H1 (cell line): ENCODE measurements around the gene PTPN13. TPM values are rescaled to one million over a fixed set of nuclear protein-coding genes. Genes with fewer than 3 reads are reported as not detected.
"Not testable (repeated sequence)": the region's sequence is repeated elsewhere in the genome, so short reads cannot be mapped to it uniquely, and the experiment has no call there.

Experiments
- CTCF ChIA-PET: fragments of 300-600 bp; sonication (Branson Sonifier 250); formaldehyde crosslinking; loops from one replicate; lab custom pipeline; 2021; ENCODE audit not compliant: partially characterized antibody; lab: Charles Lee
- POLR2A ChIA-PET: fragments of 300-600 bp; sonication (Branson Sonifier 250); formaldehyde crosslinking; loops from one replicate; lab custom pipeline; 2021; ENCODE audit warnings: inconsistent platforms; ENCODE audit not compliant: partially characterized antibody; lab: Charles Lee
- DNase-seq, 2 experiments: peaks; one replicate each; pipeline versions ENCODE4 v3.0.0 to v3.0.0-alpha.2; 2010 to 2022; ENCODE audit warnings: low spot score in 2 of 2, low read depth in 1 of 2, mixed read lengths in 1 of 2
- FAIRE-seq: peaks from 2 replicates; lab custom pipeline; 2011; peaks lifted over from hg19 to GRCh38; lab: Jason Lieb, UNC
- H2AFZ ChIP-seq: 2 replicates; pipeline ENCODE4 v1.8.1; 2012; ENCODE audit warnings: low read length, inconsistent platforms
- H2AK5ac ChIP-seq: 2 replicates; pipeline ENCODE4 v1.6.1; 2013; ENCODE audit warnings: low read depth, low read length
- H2BK120ac ChIP-seq: replicated peaks from 2 replicates; pipeline ENCODE3; 2013; ENCODE audit warnings: low read depth, low read length, inconsistent platforms
- H2BK12ac ChIP-seq: 2 replicates; pipeline ENCODE4 v1.6.1; 2013; ENCODE audit warnings: low read depth, low read length
- H2BK15ac ChIP-seq: 2 replicates; pipeline ENCODE4 v1.6.1; 2013; ENCODE audit warnings: low read length
- H2BK20ac ChIP-seq: 2 replicates; pipeline ENCODE4 v1.6.1; 2013; ENCODE audit warnings: low read length
- H2BK5ac ChIP-seq: 2 replicates; pipeline ENCODE4 v1.6.1; 2013; ENCODE audit warnings: low read depth, low read length
- H3K14ac ChIP-seq: 2 replicates; pipeline ENCODE4 v1.6.1; 2013; ENCODE audit warnings: inconsistent platforms; ENCODE audit not compliant: insufficient read length
- H3K18ac ChIP-seq: 2 replicates; pipeline ENCODE4 v1.6.1; 2013; ENCODE audit warnings: low read length; ENCODE audit errors: extremely low read depth
- H3K23ac ChIP-seq: 2 replicates; pipeline ENCODE4 v1.6.1; 2013; ENCODE audit warnings: inconsistent platforms; ENCODE audit not compliant: insufficient read length
- H3K23me2 ChIP-seq: 2 replicates; pipeline ENCODE4 v1.6.1; 2013; ENCODE audit warnings: low read depth, low read length
- H3K27ac ChIP-seq: 2 replicates; pipeline ENCODE4 v1.6.1; 2011; ENCODE audit warnings: low read depth, low read length, inconsistent platforms
- H3K27me3 ChIP-seq, 4 experiments: replicated peaks in 1 of 4; 1 replicate in 1 of 4; 2 replicates in 3 of 4; pipeline versions ENCODE4 v1.6.1 to v1.8.1; 2011 to 2013; ENCODE audit warnings: low read length in 3 of 4, mild to moderate bottlenecking in 3 of 4, inconsistent platforms in 2 of 4, mixed read lengths in 2 of 4, moderate library complexity in 1 of 4; ENCODE audit not compliant: control insufficient read depth in 3 of 4, insufficient read depth in 3 of 4; ENCODE audit errors: extremely low read depth in 1 of 4
- H3K36me3 ChIP-seq, 4 experiments: 2 replicates each; pipeline versions ENCODE4 v1.6.1 to v1.8.1; 2011 to 2013; ENCODE audit warnings: mild to moderate bottlenecking in 4 of 4, low read length in 3 of 4, moderate library complexity in 2 of 4, control low read depth in 1 of 4, inconsistent platforms in 1 of 4; ENCODE audit not compliant: insufficient read depth in 4 of 4, control insufficient read depth in 2 of 4
- H3K4ac ChIP-seq: replicated peaks from 2 replicates; pipeline ENCODE3; 2013; ENCODE audit warnings: low read length, low read depth, mixed read lengths, inconsistent platforms; ENCODE audit not compliant: insufficient read length
- H3K4me1 ChIP-seq, 4 experiments: replicated peaks in 1 of 4; 1 replicate in 1 of 4; 2 replicates in 3 of 4; pipeline versions ENCODE4 v1.6.1 to v1.8.1; 2011 to 2013; ENCODE audit warnings: low read length in 3 of 4, inconsistent platforms in 2 of 4, mixed read lengths in 1 of 4; ENCODE audit not compliant: insufficient read depth in 4 of 4, control insufficient read depth in 3 of 4
- H3K4me2 ChIP-seq, 2 experiments: 2 replicates each; pipeline versions ENCODE4 v1.6.1 to v1.8.1; 2011 to 2013; ENCODE audit warnings: low read depth in 2 of 2, low read length in 2 of 2, control low read depth in 1 of 2, inconsistent platforms in 1 of 2, mild to moderate bottlenecking in 1 of 2; ENCODE audit not compliant: insufficient read depth in 1 of 2
- H3K4me3 ChIP-seq, 4 experiments: fragments of 200-600, 300-600 bp in 1 of 4; sonication (generic), shearing (Covaris generic), sonication (Bioruptor Twin) in 1 of 4; 2 replicates each; pipeline versions ENCODE4 v1.5.1 to v1.8.1; 2011 to 2016; ENCODE audit warnings: low read length in 4 of 4, low read depth in 3 of 4, control low read depth in 2 of 4, inconsistent platforms in 2 of 4, mild to moderate bottlenecking in 2 of 4, mixed read lengths in 1 of 4, moderate library complexity in 1 of 4; ENCODE audit not compliant: insufficient read depth in 2 of 4; ENCODE audit errors: extremely low read depth in 1 of 4
- H3K56ac ChIP-seq: replicated peaks from 2 replicates; pipeline ENCODE3; 2013; ENCODE audit warnings: low read depth, mild to moderate bottlenecking, mixed read lengths, low read length, inconsistent platforms; ENCODE audit not compliant: insufficient read length
- H3K79me1 ChIP-seq: 2 replicates; pipeline ENCODE4 v1.6.1; 2013; ENCODE audit warnings: low read depth, low read length, control low read depth
- H3K79me2 ChIP-seq, 2 experiments: 2 replicates each; pipeline versions ENCODE4 v1.6.1 to v1.8.1; 2012 to 2013; ENCODE audit warnings: low read length in 2 of 2, mild to moderate bottlenecking in 2 of 2, inconsistent platforms in 1 of 2; ENCODE audit not compliant: insufficient read depth in 2 of 2, control insufficient read depth in 1 of 2
- H3K9ac ChIP-seq, 4 experiments: replicated peaks in 1 of 4; 1 replicate in 1 of 4; 2 replicates in 3 of 4; pipeline versions ENCODE4 v1.6.1 to v1.8.1; 2011 to 2013; ENCODE audit warnings: low read depth in 3 of 4, low read length in 3 of 4, control low read depth in 2 of 4, mild to moderate bottlenecking in 2 of 4, moderate library complexity in 2 of 4, inconsistent platforms in 1 of 4; ENCODE audit errors: extremely low read depth in 1 of 4
- H3K9me3 ChIP-seq, 2 experiments: 2 replicates each; pipeline versions ENCODE4 v1.6.1 to v1.8.1; 2012 to 2013; ENCODE audit warnings: mild to moderate bottlenecking in 2 of 2, moderate library complexity in 2 of 2, control low read depth in 1 of 2, inconsistent platforms in 1 of 2, low read depth in 1 of 2, low read length in 1 of 2, mixed read lengths in 1 of 2; ENCODE audit not compliant: insufficient read depth in 2 of 2
- H4K20me1 ChIP-seq, 2 experiments: replicated peaks in 1 of 2; 2 replicates each; pipeline versions ENCODE3 to v1.8.1; 2011 to 2013; ENCODE audit warnings: inconsistent platforms in 2 of 2, low read length in 2 of 2, mild to moderate bottlenecking in 1 of 2; ENCODE audit not compliant: insufficient read depth in 2 of 2, control insufficient read depth in 1 of 2
- H4K5ac ChIP-seq: 2 replicates; pipeline ENCODE4 v1.6.1; 2013; ENCODE audit warnings: low read length, low read depth, mixed read lengths, inconsistent platforms; ENCODE audit not compliant: insufficient read length
- H4K8ac ChIP-seq: 2 replicates; pipeline ENCODE4 v1.8.0; 2013; ENCODE audit warnings: mild to moderate bottlenecking, moderate library complexity, low read length, inconsistent platforms; ENCODE audit not compliant: insufficient read depth; ENCODE audit errors: extremely low read depth
- H4K91ac ChIP-seq: replicated peaks from 2 replicates; pipeline ENCODE3; 2013; ENCODE audit warnings: low read length, mixed read lengths, inconsistent platforms; ENCODE audit not compliant: insufficient read length
- WGBS, 2 experiments: shearing (Covaris generic) in 1 of 2; methylation state at CpG; one replicate each; pipeline versions ENCODE4 v1.1.6 to v1.1.7; 2013 to 2015; ENCODE audit warnings: low lambda C conversion rate in 2 of 2, mixed read lengths in 2 of 2, inconsistent platforms in 1 of 2, low coverage in 1 of 2, missing lambda C conversion rate in 1 of 2; ENCODE audit not compliant: insufficient replicate concordance in 2 of 2, insufficient coverage in 1 of 2, insufficient read length in 1 of 2; ENCODE audit errors: extremely low coverage in 1 of 2, missing lambda C conversion rate in 1 of 2; 5-methylcytosine and 5-hydroxymethylcytosine counted together
- polyA plus RNA-seq, 7 experiments: library from polyadenylated mRNA; depleted of rRNA in 3 of 7; stranded (reverse) in 5 of 7; unstranded in 2 of 7; fragments of >200 nt in 5 of 7; fragments of 200-250 nt in 2 of 7; gene quantifications; 1 replicate in 5 of 7; 2 replicates in 1 of 7; 4 replicates in 1 of 7; pipeline versions ENCODE4 v1.2.1 to v1.2.3, GENCODE V29; 2011 to 2013; ENCODE audit warnings: missing spikeins in 2 of 7, mixed read lengths in 2 of 7
- total RNA-seq: library from RNA; stranded (reverse); fragmentation: NEBNext Ultra II Directional; extraction: Animal tissue kit (Norgen Biotek cat#: 25700); gene quantifications from 2 replicates; pipeline ENCODE4 v1.2.1, GENCODE V29; 2021

PTPN13 gene
- total and polyA plus RNA-seq, 2 of the 8 experiments (the other 6 are each of a cell fraction or from before 2014, with no cell fraction given), result 12.7 to 57.9 TPM

- H3K27ac ChIP-seq, H3K23me2 ChIP-seq, H4K91ac ChIP-seq, H3K79me2 ChIP-seq, CTCF ChIA-PET, H3K79me1 ChIP-seq, H3K4me3 ChIP-seq, H3K23ac ChIP-seq, H2BK5ac ChIP-seq, H3K56ac ChIP-seq, H4K8ac ChIP-seq, H3K4me2 ChIP-seq, H3K9me3 ChIP-seq, H3K27me3 ChIP-seq, H2BK120ac ChIP-seq, DNase-seq, H2BK20ac ChIP-seq, H2BK15ac ChIP-seq, H2BK12ac ChIP-seq, FAIRE-seq, H4K5ac ChIP-seq, H3K4ac ChIP-seq, H3K18ac ChIP-seq, H3K14ac ChIP-seq, H3K4me1 ChIP-seq, H2AFZ ChIP-seq, H2AK5ac ChIP-seq, H4K20me1 ChIP-seq, H3K9ac ChIP-seq: not testable (repeated sequence)
- H3K36me3 ChIP-seq, result peaks cover 4 to 38% (median 20%) of the 10 kb centered on the region in 4 experiments; a peak in 5 of 8 replicates
- POLR2A ChIA-PET, result interaction anchor here (1.0 kb wide), 1 partner anchor 178 kb away, joined by 3 read pairs; no protein-coding TSS in a partner anchor
- WGBS, 2 experiments, result 90% methylated on average over 3 of the region's 3 CpGs; no CpG with 5 or more reads in 1 of the 2 experiments
These were observed 125.0 kb downstream of the PTPN13 start for GRCh38 chr4:86719149-86719548.
